Mesendoderm (in vitro differentiated cells): Measurements from ENCODE around the gene RPGRIP1.

Source experiments
- DNase-seq: peaks from one replicate; pipeline ENCODE4 v3.0.0; 2013
- H2AK5ac ChIP-seq: 2 replicates; pipeline ENCODE4 v1.6.1; 2013; ENCODE audit warnings: low read length, inconsistent platforms
- H2BK120ac ChIP-seq: 2 replicates; pipeline ENCODE4 v1.6.1; 2013; ENCODE audit warnings: low read depth, mild to moderate bottlenecking, low read length, moderate library complexity, mixed read lengths
- H2BK15ac ChIP-seq: replicated peaks from 2 replicates; pipeline ENCODE4 v1.6.1; 2013; ENCODE audit warnings: low read depth, mild to moderate bottlenecking, moderate library complexity
- H2BK5ac ChIP-seq: 2 replicates; pipeline ENCODE4 v1.6.1; 2013; ENCODE audit warnings: low read length, inconsistent platforms
- H3K18ac ChIP-seq: 2 replicates; pipeline ENCODE4 v1.6.1; 2013; ENCODE audit warnings: mild to moderate bottlenecking, low read length, mixed read lengths
- H3K23ac ChIP-seq: one replicate; pipeline ENCODE4 v1.6.1; 2013; ENCODE audit warnings: low read length
- H3K27ac ChIP-seq: 2 replicates; pipeline ENCODE4 v1.5.1; 2013; ENCODE audit warnings: low read depth, mild to moderate bottlenecking, inconsistent platforms, low read length, moderate library complexity
- H3K27me3 ChIP-seq: 2 replicates; pipeline ENCODE4 v1.6.1; 2013; ENCODE audit warnings: low read length, control low read depth, mild to moderate bottlenecking, inconsistent platforms; ENCODE audit not compliant: insufficient read depth, poor library complexity
- H3K36me3 ChIP-seq: 2 replicates; pipeline ENCODE4 v1.6.1; 2013; ENCODE audit warnings: low read length, inconsistent platforms; ENCODE audit not compliant: control insufficient read depth, insufficient read depth
- H3K4ac ChIP-seq: one replicate; pipeline ENCODE4 v1.6.1; 2013; ENCODE audit warnings: low read depth, mild to moderate bottlenecking, low read length, moderate library complexity
- H3K4me1 ChIP-seq: 2 replicates; pipeline ENCODE4 v1.6.1; 2013; ENCODE audit warnings: low read depth, low read length, inconsistent platforms; ENCODE audit not compliant: control insufficient read depth
- H3K4me2 ChIP-seq: 2 replicates; pipeline ENCODE4 v1.6.1; 2013; ENCODE audit warnings: low read length
- H3K4me3 ChIP-seq: 2 replicates; pipeline ENCODE4 v1.5.1; 2013; ENCODE audit warnings: mild to moderate bottlenecking, low read length
- H3K56ac ChIP-seq: one replicate; pipeline ENCODE4 v1.6.1; 2013; ENCODE audit warnings: low read length
- H3K79me1 ChIP-seq: 2 replicates; pipeline ENCODE4 v1.6.1; 2013; ENCODE audit warnings: low read length, inconsistent platforms
- H3K79me2 ChIP-seq: 2 replicates; pipeline ENCODE4 v1.6.1; 2013; ENCODE audit warnings: mild to moderate bottlenecking, low read length; ENCODE audit not compliant: control insufficient read depth, insufficient read depth
- H3K9ac ChIP-seq: 2 replicates; pipeline ENCODE4 v1.6.1; 2013; ENCODE audit warnings: low read length, inconsistent platforms
- H4K5ac ChIP-seq: one replicate; pipeline ENCODE4 v1.6.1; 2013; ENCODE audit warnings: low read length
- H4K8ac ChIP-seq: one replicate; pipeline ENCODE4 v1.6.1; 2013; ENCODE audit warnings: low read depth, mild to moderate bottlenecking, control low read depth, low read length, moderate library complexity
- WGBS: extraction: QIAGEN DNeasy Blood & Tissue Kit; methylation state at CpG from one replicate; pipeline ENCODE4 v1.1.7; 2013; ENCODE audit warnings: low lambda C conversion rate, missing lambda C conversion rate; ENCODE audit not compliant: insufficient coverage; ENCODE audit errors: extremely low coverage; 5-methylcytosine and 5-hydroxymethylcytosine counted together

The RPGRIP1 gene

DNA sequence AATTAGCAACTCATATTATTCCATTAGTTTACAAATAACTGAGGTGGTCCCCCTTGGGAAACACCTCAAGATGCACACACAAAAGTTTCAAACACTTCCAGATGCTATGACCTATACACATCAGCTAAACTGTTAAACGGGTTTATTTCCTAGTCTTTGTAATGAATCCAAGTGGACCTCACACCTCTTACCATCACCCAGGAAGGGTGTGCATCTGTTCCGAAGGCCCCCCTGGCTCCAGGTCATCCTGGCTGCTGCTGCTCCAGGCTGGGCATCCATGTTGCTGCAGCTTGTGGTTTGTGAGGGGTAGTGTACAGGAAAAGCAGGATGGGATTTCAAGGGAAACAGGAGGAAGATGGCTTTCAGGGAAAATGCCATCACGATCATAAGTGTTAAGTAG, 17.5 kb upstream of the RPGRIP1 start:
- Histone ChIP-seq H4K5ac (no peak overlapping the region), H3K4ac (no peak overlapping the region), H3K56ac (no peak overlapping the region), H3K27me3 (no peaks in the 10 kb centered on the region), H2BK120ac (no peak overlapping the region), H3K9ac (no peak overlapping the region), H3K79me1 (no peaks in the 10 kb centered on the region), H2BK15ac (no peak overlapping the region), H3K23ac (no peak overlapping the region), H3K27ac (no peak overlapping the region), H3K36me3 (peaks cover 8% of the 10 kb centered on the region), H3K4me1 (no peaks in the 10 kb centered on the region), H3K18ac (no peak overlapping the region), H3K4me3 (no peak overlapping the region), H3K4me2 (no peak overlapping the region), H3K79me2 (peaks cover 90% of the 10 kb centered on the region), H2BK5ac (no peak overlapping the region), H4K8ac (no peak overlapping the region), H2AK5ac (no peak overlapping the region)
- no CpG with 5 or more reads among the region's 3 CpGs for WGBS
- DNase-seq: no peak

- Histone ChIP-seq H2BK5ac (no peak overlapping the region), H3K56ac (no peak overlapping the region), H4K8ac (no peak overlapping the region), H3K4me2 (peak overlapping the region; percentile 24), H3K79me2 (peaks cover 92% of the 10 kb centered on the region), H3K79me1 (no peaks in the 10 kb centered on the region), H2BK15ac (no peak overlapping the region), H3K9ac (peak overlapping the region; percentile 27), H3K18ac (no peak overlapping the region), H3K27me3 (no peaks in the 10 kb centered on the region), H2AK5ac (no peak overlapping the region), H3K4me1 (no peaks in the 10 kb centered on the region), H4K5ac (no peak overlapping the region), H3K27ac (no peak overlapping the region), H3K23ac (no peak overlapping the region), H3K4me3 (no peak overlapping the region), H3K36me3 (peaks cover 5% of the 10 kb centered on the region), H3K4ac (no peak overlapping the region), H2BK120ac (no peak overlapping the region)
- no CpG with 5 or more reads among the region's 5 CpGs for WGBS
- DNase-seq: no peak
These were observed 16.4 kb upstream of the RPGRIP1 start for GRCh38 chr14:21263284-21264024.

GRCh38 chr14:21264025-21264801, 15.7 kb upstream of the RPGRIP1 start:
- no CpG with 5 or more reads among the region's 4 CpGs for WGBS
- no peak overlapping the region for H3K4ac ChIP-seq
- no peaks in the 10 kb centered on the region for H3K4me1 ChIP-seq
- H3K79me2 ChIP-seq: peaks cover 91% of the 10 kb centered on the region
- no peak overlapping the region for H2AK5ac ChIP-seq
- DNase-seq: no peak
- H3K36me3 ChIP-seq: peaks cover 5% of the 10 kb centered on the region
- no peak overlapping the region for H4K5ac ChIP-seq
- H3K4me2 ChIP-seq: no peak overlapping the region
- H2BK5ac ChIP-seq: no peak overlapping the region
- no peaks in the 10 kb centered on the region for H3K27me3 ChIP-seq
- no peak overlapping the region for H2BK120ac ChIP-seq
- no peak overlapping the region for H3K18ac ChIP-seq
- peak overlapping the region; percentile 56 for H4K8ac ChIP-seq
- H3K56ac ChIP-seq: no peak overlapping the region
- H2BK15ac ChIP-seq: no peak overlapping the region
- no peak overlapping the region for H3K27ac ChIP-seq
- H3K23ac ChIP-seq: no peak overlapping the region
- H3K9ac ChIP-seq: no peak overlapping the region
- no peaks in the 10 kb centered on the region for H3K79me1 ChIP-seq
- H3K4me3 ChIP-seq: no peak overlapping the region

DNA sequence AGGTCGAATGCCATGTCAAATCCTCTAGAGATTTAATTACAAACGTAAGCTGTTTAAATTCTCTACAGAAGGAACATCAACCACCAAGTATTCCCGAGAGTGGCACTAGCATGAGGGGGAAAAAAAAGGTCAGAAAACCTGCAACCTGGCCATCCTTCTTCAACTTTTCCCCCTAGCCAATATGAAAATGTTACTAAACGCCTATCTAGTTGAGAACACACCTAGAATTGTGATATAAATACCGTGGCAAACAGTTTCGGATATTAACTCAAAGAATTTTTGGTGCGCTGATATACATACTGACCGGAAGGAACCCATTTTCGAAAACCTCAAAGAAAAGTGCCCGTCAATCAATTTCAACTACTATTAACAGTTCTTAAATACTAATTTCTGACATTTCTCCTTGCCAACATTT, 12.4 kb upstream of the RPGRIP1 start:
- H2BK120ac ChIP-seq: no peak overlapping the region
- peaks cover 64% of the 10 kb centered on the region for H3K79me2 ChIP-seq
- no CpG with 5 or more reads among the region's 10 CpGs for WGBS
- H3K4me3 ChIP-seq: peak overlapping the region; percentile 87
- H4K8ac ChIP-seq: no peak overlapping the region
- no peak overlapping the region for H3K23ac ChIP-seq
- H3K56ac ChIP-seq: peak overlapping the region; percentile 70
- H3K4ac ChIP-seq: no peak overlapping the region
- no peak for DNase-seq
- H4K5ac ChIP-seq: no peak overlapping the region
- no peaks in the 10 kb centered on the region for H3K79me1 ChIP-seq
- H3K4me1 ChIP-seq: peaks cover 2% of the 10 kb centered on the region
- H3K27ac ChIP-seq: no peak overlapping the region
- H3K27me3 ChIP-seq: no peaks in the 10 kb centered on the region
- no peak overlapping the region for H2BK5ac ChIP-seq
- peaks cover 3% of the 10 kb centered on the region for H3K36me3 ChIP-seq
- no peak overlapping the region for H2AK5ac ChIP-seq
- no peak overlapping the region for H3K18ac ChIP-seq
- peak overlapping the region; percentile 97 for H3K9ac ChIP-seq
- H2BK15ac ChIP-seq: no peak overlapping the region
- peak overlapping the region; percentile 74 for H3K4me2 ChIP-seq

- no peaks in the 10 kb centered on the region for H3K27me3 ChIP-seq
- H3K79me1 ChIP-seq: no peaks in the 10 kb centered on the region
- no peak overlapping the region for H4K5ac ChIP-seq
- H2BK120ac ChIP-seq: no peak overlapping the region
- H2AK5ac ChIP-seq: no peak overlapping the region
- DNase-seq: no peak
- peak overlapping the region; percentile 31 for H3K4me2 ChIP-seq
- no peak overlapping the region for H2BK5ac ChIP-seq
- peaks cover 59% of the 10 kb centered on the region for H3K79me2 ChIP-seq
- peak overlapping the region; percentile 87 for H3K4me3 ChIP-seq
- no peak overlapping the region for H2BK15ac ChIP-seq
- peak overlapping the region; percentile 88 for H3K56ac ChIP-seq
- no peak overlapping the region for H3K27ac ChIP-seq
- peak overlapping the region; percentile 97 for H3K9ac ChIP-seq
- WGBS: no CpG with 5 or more reads among the region's 16 CpGs
- peaks cover 2% of the 10 kb centered on the region for H3K36me3 ChIP-seq
- H3K18ac ChIP-seq: no peak overlapping the region
- no peak overlapping the region for H3K4ac ChIP-seq
- no peak overlapping the region for H4K8ac ChIP-seq
- H3K4me1 ChIP-seq: peaks cover 2% of the 10 kb centered on the region
- no peak overlapping the region for H3K23ac ChIP-seq
These were observed 11.8 kb upstream of the RPGRIP1 start for GRCh38 chr14:21267886-21268616.
